Left colon (tissue), 2 donors: ENCODE data around the gene SPINK8. TPM values are rescaled to one million over a fixed set of nuclear protein-coding genes. Genes with fewer than 3 reads are reported as not detected.
"Not testable (repeated sequence)": the region's sequence is repeated elsewhere in the genome, so short reads cannot be mapped to it uniquely, and the experiment has no call there.

Experiments
- ATAC-seq: fragments of 200-7000 bp; cut with Tn5 transposase; one replicate; pipeline ENCODE4 v1.9.1; 2020; ENCODE audit warnings: mild to moderate bottlenecking, moderate library complexity
- DNase-seq, 2 donors: peaks; one replicate each; pipeline ENCODE4 v3.0.0-alpha.2; 2020
- intact Hi-C, 2 donors: fragments of 100-400 bp; cut with DNase I in 1 of 2; cut with micrococcal nuclease in 1 of 2; formaldehyde crosslinking; loops; one replicate each; pipeline versions ENCODE4 v1.11.2 to v1.14.0; 2022; cut with DNase I, micrococcal nuclease
- long read RNA-seq: library from polyadenylated mRNA; unstranded; transcript quantifications from one replicate; pipeline ENCODE4 v2.0.0, GENCODE V29; 2021
- total RNA-seq, 2 donors: library from RNA; stranded (reverse); fragmentation: NEBNext Ultra II Directional; extraction: Animal tissue kit (Norgen Biotek cat#: 25700); gene quantifications; one replicate each; pipeline ENCODE4 v1.2.1, GENCODE V29; 2021
- donor health status: DM: no; HTN: no; CAD: no.
- donor health status: DM: yes; HTN: yes; CAD: no.

The SPINK8 gene
- total RNA-seq: not detected
- long read RNA-seq: 0 reads

GRCh38 chr3:48333346-48334245 is at the start of gene SPINK8:
Gene SPINK8, minus strand, starts transcription at chr3:48333661. Its CDS starts 5,320 bp downstream, at chr3:48328341.
- intact Hi-C loops, DNase-seq, ATAC-seq: not testable (repeated sequence)

- DNase-seq (no peak), ATAC-seq (no peak)
- intact Hi-C loops: no loop called here
Measured at GRCh38 chr3:48372862-48373435, 39.5 kb upstream of the SPINK8 start.

GRCh38 chr3:48372377-48372770 is 38.9 kb upstream of the SPINK8 start:
- ATAC-seq (no peak), DNase-seq (no peak)
- intact Hi-C loops: no loop called here

- DNase-seq (no peak), ATAC-seq (no peak)
- intact Hi-C loops: no loop called here
Measured at GRCh38 chr3:48371651-48372376, 38.4 kb upstream of the SPINK8 start, which contains the start of gene FBXW12. Gene FBXW12, plus strand, starts transcription at chr3:48372219. Its CDS starts 549 bp downstream, at chr3:48372768.

- DNase-seq (no peak), ATAC-seq (no peak)
- intact Hi-C loops: no loop called here
Measured at GRCh38 chr3:48370333-48370713, 36.9 kb upstream of the SPINK8 start.

- peak; percentile 89 for ATAC-seq
- intact Hi-C loops: no loop called here
- DNase-seq: peak; percentile 37 to 50
Measured at GRCh38 chr3:48369693-48370332, 36.4 kb upstream of the SPINK8 start.

- ATAC-seq (peak; percentile 88), DNase-seq (peak; percentile 28 to 38)
- intact Hi-C loops: no loop called here
Measured at GRCh38 chr3:48367201-48367600, 33.7 kb upstream of the SPINK8 start.

GRCh38 chr3:48364840-48365239 is 31.4 kb upstream of the SPINK8 start:
- intact Hi-C loops: no loop called here
- DNase-seq (no peak), ATAC-seq (no peak)

GRCh38 chr3:48361928-48362327 is 28.5 kb upstream of the SPINK8 start:
- intact Hi-C loops: no loop called here
- DNase-seq (no peak), ATAC-seq (no peak)

GRCh38 chr3:48356419-48356818 is 23.0 kb upstream of the SPINK8 start:
- DNase-seq (no peak), ATAC-seq (no peak)

GRCh38 chr3:48353987-48354386 is 20.5 kb upstream of the SPINK8 start:
- intact Hi-C loops: no loop called here
- no peak for ATAC-seq

More at GRCh38 chr3:48356419-48356818, 23.0 kb upstream of the SPINK8 start:
- intact Hi-C loops: no loop called here

GRCh38 chr3:48352546-48352945 is 19.1 kb upstream of the SPINK8 start:
- intact Hi-C loops: no loop called here
- no peak for DNase-seq
- no peak for ATAC-seq

More at GRCh38 chr3:48353987-48354386, 20.5 kb upstream of the SPINK8 start:
- DNase-seq: no peak

GRCh38 chr3:48347500-48347899 is 14.0 kb upstream of the SPINK8 start:
- DNase-seq (no peak), ATAC-seq (no peak)
- intact Hi-C loops: no loop called here

- DNase-seq: no peak
- no peak for ATAC-seq
- intact Hi-C loops: no loop called here
Measured at GRCh38 chr3:48345946-48346572, 12.6 kb upstream of the SPINK8 start.

GRCh38 chr3:48344867-48345507 is 11.5 kb upstream of the SPINK8 start:
- DNase-seq: no peak
- intact Hi-C loops: no loop called here
- ATAC-seq: no peak

- intact Hi-C loops: no loop called here
- DNase-seq: no peak
- no peak for ATAC-seq
Measured at GRCh38 chr3:48343432-48343831, 10.0 kb upstream of the SPINK8 start.

- intact Hi-C loops: no loop called here
- DNase-seq (peak in 1 of 2 donors; percentile 10), ATAC-seq (no peak)
Measured at GRCh38 chr3:48338635-48339034, 5.2 kb upstream of the SPINK8 start.

GRCh38 chr3:48337536-48337935 is 4.1 kb upstream of the SPINK8 start:
- intact Hi-C loops, ATAC-seq, DNase-seq: not testable (repeated sequence)
